HEK293 (cell line): Measurements from ENCODE around the gene APLF.
"Not testable (repeated sequence)": the region's sequence is repeated elsewhere in the genome, so short reads cannot be mapped to it uniquely, and the experiment has no call there.

Experiments
- BCL11A ChIP-seq: fragments of 450-650 bp; formaldehyde crosslinking; IDR thresholded peaks from 2 replicates; pipeline ENCODE4 v1.5.1; 2016; ENCODE audit warnings: low read depth, missing biosample characterization, missing genetic modification characterization
- KLF1 ChIP-seq: fragments of 450-650 bp; formaldehyde crosslinking; IDR thresholded peaks from 2 replicates; pipeline ENCODE4 v1.5.1; 2016; ENCODE audit warnings: missing biosample characterization, missing genetic modification characterization
- SCRT2 ChIP-seq: fragments of 450-650 bp; formaldehyde crosslinking; IDR thresholded peaks from 2 replicates; pipeline ENCODE4 v1.5.1; 2016; ENCODE audit warnings: missing biosample characterization, missing genetic modification characterization
- ZNF121 ChIP-seq: fragments of 450-650 bp; formaldehyde crosslinking; IDR thresholded peaks from 2 replicates; pipeline ENCODE4 v1.5.1; 2016; ENCODE audit warnings: missing biosample characterization, missing genetic modification characterization
- ZNF174 ChIP-seq: fragments of 450-650 bp; formaldehyde crosslinking; IDR thresholded peaks from 2 replicates; pipeline ENCODE4 v1.5.0; 2017; ENCODE audit warnings: missing biosample characterization, mild to moderate bottlenecking, missing genetic modification characterization
- ZNF239 ChIP-seq: fragments of 450-650 bp; formaldehyde crosslinking; IDR thresholded peaks from 2 replicates; pipeline ENCODE4 v1.5.1; 2016; ENCODE audit warnings: missing biosample characterization, missing genetic modification characterization
- ZNF423 ChIP-seq: fragments of 450-650 bp; formaldehyde crosslinking; IDR thresholded peaks from 2 replicates; pipeline ENCODE4 v1.5.1; 2016; ENCODE audit warnings: missing biosample characterization, missing genetic modification characterization
- TF ChIP-seq, protein P1 (sequence below): fragments of 450-650 bp; formaldehyde crosslinking; IDR thresholded peaks from 2 replicates; pipeline ENCODE4 v1.5.1; 2016; ENCODE audit warnings: missing biosample characterization, missing genetic modification characterization
- TF ChIP-seq, protein P2 (sequence below): fragments of 450-650 bp; formaldehyde crosslinking; IDR thresholded peaks from 2 replicates; pipeline ENCODE4 v1.5.1; 2017; ENCODE audit warnings: missing biosample characterization, missing genetic modification characterization

DNA sequence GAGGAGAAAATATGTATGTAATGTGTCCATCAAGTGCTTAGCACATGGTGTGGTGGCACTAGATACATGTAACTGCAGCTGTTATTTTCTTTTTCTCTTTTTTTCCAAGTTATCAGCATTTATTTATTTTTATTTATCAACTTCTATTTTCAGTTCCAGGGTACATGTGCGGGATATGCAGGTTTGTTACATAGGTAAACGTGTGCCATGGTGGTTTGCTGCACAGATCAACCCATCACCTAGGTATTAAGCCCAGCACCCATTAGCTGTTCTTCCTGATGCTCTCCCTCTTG is 128.1 kb downstream of the APLF start:
- not testable (repeated sequence) for TF ChIP-seq ZNF174; BCL11A (tag by site-specific recombination); KLF1; SCRT2 (tag by site-specific recombination); ZNF121 (tag by site-specific recombination); ZNF423 (tag by site-specific recombination); ZNF239
- TF ChIP-seq, protein P1, sequence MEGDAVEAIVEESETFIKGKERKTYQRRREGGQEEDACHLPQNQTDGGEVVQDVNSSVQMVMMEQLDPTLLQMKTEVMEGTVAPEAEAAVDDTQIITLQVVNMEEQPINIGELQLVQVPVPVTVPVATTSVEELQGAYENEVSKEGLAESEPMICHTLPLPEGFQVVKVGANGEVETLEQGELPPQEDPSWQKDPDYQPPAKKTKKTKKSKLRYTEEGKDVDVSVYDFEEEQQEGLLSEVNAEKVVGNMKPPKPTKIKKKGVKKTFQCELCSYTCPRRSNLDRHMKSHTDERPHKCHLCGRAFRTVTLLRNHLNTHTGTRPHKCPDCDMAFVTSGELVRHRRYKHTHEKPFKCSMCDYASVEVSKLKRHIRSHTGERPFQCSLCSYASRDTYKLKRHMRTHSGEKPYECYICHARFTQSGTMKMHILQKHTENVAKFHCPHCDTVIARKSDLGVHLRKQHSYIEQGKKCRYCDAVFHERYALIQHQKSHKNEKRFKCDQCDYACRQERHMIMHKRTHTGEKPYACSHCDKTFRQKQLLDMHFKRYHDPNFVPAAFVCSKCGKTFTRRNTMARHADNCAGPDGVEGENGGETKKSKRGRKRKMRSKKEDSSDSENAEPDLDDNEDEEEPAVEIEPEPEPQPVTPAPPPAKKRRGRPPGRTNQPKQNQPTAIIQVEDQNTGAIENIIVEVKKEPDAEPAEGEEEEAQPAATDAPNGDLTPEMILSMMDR (tag by site-specific recombination): not testable (repeated sequence)
- TF ChIP-seq, protein P2, sequence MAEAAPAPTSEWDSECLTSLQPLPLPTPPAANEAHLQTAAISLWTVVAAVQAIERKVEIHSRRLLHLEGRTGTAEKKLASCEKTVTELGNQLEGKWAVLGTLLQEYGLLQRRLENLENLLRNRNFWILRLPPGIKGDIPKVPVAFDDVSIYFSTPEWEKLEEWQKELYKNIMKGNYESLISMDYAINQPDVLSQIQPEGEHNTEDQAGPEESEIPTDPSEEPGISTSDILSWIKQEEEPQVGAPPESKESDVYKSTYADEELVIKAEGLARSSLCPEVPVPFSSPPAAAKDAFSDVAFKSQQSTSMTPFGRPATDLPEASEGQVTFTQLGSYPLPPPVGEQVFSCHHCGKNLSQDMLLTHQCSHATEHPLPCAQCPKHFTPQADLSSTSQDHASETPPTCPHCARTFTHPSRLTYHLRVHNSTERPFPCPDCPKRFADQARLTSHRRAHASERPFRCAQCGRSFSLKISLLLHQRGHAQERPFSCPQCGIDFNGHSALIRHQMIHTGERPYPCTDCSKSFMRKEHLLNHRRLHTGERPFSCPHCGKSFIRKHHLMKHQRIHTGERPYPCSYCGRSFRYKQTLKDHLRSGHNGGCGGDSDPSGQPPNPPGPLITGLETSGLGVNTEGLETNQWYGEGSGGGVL (tag by site-specific recombination): not testable (repeated sequence)
